Thyroid gland (tissue), 4 donors: ENCODE results near the gene RNF144A.
A peak's percentile ranks its signal among the peaks of the same experiment; 100 is the strongest.

ENCODE experiments used
- CTCF ChIP-seq, 6 experiments: fragments of 200-600 bp in 3 of 6; fragments of 450-650 bp in 3 of 6; sonication (generic) in 3 of 6; IDR thresholded peaks; one replicate each; pipeline ENCODE4 v1.5.1; 2016 to 2019; ENCODE audit warnings: antibody characterized with exemption in 6 of 6, mild to moderate bottlenecking in 2 of 6, inconsistent platforms in 1 of 6, moderate library complexity in 1 of 6
- POLR2A ChIP-seq, 2 donors: fragments of 450-650 bp; IDR thresholded peaks; one replicate each; pipeline ENCODE4 v1.6.1; 2017; ENCODE audit warnings: antibody characterized with exemption in 2 of 2, mild to moderate bottlenecking in 2 of 2, moderate library complexity in 1 of 2

GRCh38 chr2:7044253-7045250 is 127.3 kb downstream of the RNF144A start:
- TF ChIP-seq CTCF (IDR thresholded peaks at IDR 0.05) (peak; percentile 67 to 93 (median 90)), POLR2A (IDR thresholded peaks at IDR 0.05) (no peak)
